ENCODE results near the gene NUTM1. TPM values are rescaled to one million over a fixed set of nuclear protein-coding genes. Genes with fewer than 3 reads are reported as not detected.

Gene NUTM1
- total RNA-seq, 4 donors from 2014 or later: not detected

DNA sequence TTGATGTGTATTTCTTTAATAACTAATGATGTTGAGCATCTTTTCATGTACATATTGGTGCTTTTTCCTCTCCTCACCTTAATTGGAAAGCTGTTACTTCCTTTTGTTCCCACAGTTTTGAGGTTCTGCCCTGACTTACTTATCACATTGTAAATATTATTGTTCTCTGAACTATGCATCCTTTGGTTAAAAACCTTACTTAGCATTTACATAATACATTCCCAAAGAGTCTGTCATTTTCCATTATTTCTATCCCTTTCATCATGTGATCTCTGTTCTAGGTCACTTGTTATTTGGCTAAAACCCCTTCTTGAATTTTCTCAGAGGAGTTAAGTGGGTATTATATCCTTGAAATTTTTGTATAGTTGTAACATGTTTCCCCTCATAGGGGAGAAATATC lies 38.5 kb upstream of the NUTM1 start:
- intact Hi-C loops (cut with DNase I; ENCODE audit: low total_unique reads): no loop called here
- Histone ChIP-seq H3K27ac (no peak overlapping the region), H3K4me1 (no peaks in the 10 kb centered on the region), H3K27me3 (no peaks in the 10 kb centered on the region), H3K9me3 (no peaks in the 10 kb centered on the region), H3K4me3 (no peak overlapping the region), H3K36me3 (no peaks in the 10 kb centered on the region)
- no peak for DNase-seq
- TF ChIP-seq POLR2AphosphoS5 (IDR thresholded peaks at IDR 0.05): no peak
- TF ChIP-seq, protein P1, sequence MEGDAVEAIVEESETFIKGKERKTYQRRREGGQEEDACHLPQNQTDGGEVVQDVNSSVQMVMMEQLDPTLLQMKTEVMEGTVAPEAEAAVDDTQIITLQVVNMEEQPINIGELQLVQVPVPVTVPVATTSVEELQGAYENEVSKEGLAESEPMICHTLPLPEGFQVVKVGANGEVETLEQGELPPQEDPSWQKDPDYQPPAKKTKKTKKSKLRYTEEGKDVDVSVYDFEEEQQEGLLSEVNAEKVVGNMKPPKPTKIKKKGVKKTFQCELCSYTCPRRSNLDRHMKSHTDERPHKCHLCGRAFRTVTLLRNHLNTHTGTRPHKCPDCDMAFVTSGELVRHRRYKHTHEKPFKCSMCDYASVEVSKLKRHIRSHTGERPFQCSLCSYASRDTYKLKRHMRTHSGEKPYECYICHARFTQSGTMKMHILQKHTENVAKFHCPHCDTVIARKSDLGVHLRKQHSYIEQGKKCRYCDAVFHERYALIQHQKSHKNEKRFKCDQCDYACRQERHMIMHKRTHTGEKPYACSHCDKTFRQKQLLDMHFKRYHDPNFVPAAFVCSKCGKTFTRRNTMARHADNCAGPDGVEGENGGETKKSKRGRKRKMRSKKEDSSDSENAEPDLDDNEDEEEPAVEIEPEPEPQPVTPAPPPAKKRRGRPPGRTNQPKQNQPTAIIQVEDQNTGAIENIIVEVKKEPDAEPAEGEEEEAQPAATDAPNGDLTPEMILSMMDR (IDR thresholded peaks at IDR 0.05): no peak
- no peak for TF ChIP-seq POLR2A (IDR thresholded peaks at IDR 0.05)
- no peak for TF ChIP-seq EP300 (IDR thresholded peaks at IDR 0.05; ENCODE audit: low read depth)
- in situ Hi-C loops (cut with MboI; ENCODE audit: low pct_ligation_motif_present in 1 of 4, low pct_unique_long_range_greater_than_20kb in 1 of 4, low sequenced_read_pairs in 3 of 4): no loop called here

DNA sequence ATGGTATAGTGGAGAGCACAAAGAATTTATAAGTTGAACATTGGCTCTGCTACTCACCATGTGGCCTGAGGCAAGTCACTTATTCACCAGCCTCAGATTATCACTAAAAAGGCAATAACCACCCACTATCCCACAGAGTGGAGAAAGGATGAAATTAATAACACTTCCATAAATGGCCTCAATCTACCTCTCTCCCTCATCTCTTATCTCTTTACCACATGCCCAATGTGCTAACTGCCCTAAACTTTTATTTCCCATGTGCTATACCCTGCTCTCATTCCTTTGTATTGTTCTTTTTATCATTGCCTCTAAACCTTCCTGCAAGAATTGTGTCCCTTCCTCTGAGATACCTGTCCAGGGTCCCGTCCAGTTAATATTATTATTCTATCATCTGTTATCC lies 31.6 kb upstream of the NUTM1 start:
- Histone ChIP-seq H3K27ac (no peak overlapping the region), H3K4me3 (no peak overlapping the region), H3K9me3 (no peaks in the 10 kb centered on the region), H3K27me3 (no peaks in the 10 kb centered on the region), H3K4me1 (peaks cover 0 to 5% (median 0%) of the 10 kb centered on the region in 4 donors), H3K36me3 (no peaks in the 10 kb centered on the region)
- TF ChIP-seq POLR2AphosphoS5 (IDR thresholded peaks at IDR 0.05) (no peak), EP300 (IDR thresholded peaks at IDR 0.05; ENCODE audit: low read depth) (no peak)
- DNase-seq: no peak
- intact Hi-C loops (cut with DNase I; ENCODE audit: low total_unique reads) (no loop called here), in situ Hi-C loops (cut with MboI; ENCODE audit: low pct_ligation_motif_present in 1 of 4, low pct_unique_long_range_greater_than_20kb in 1 of 4, low sequenced_read_pairs in 3 of 4) (no loop called here)
- WGBS, 2 donors (ENCODE audit: low coverage in 1 of 2): 87 to 100% methylated on average over 1 of the region's 1 CpG

DNA sequence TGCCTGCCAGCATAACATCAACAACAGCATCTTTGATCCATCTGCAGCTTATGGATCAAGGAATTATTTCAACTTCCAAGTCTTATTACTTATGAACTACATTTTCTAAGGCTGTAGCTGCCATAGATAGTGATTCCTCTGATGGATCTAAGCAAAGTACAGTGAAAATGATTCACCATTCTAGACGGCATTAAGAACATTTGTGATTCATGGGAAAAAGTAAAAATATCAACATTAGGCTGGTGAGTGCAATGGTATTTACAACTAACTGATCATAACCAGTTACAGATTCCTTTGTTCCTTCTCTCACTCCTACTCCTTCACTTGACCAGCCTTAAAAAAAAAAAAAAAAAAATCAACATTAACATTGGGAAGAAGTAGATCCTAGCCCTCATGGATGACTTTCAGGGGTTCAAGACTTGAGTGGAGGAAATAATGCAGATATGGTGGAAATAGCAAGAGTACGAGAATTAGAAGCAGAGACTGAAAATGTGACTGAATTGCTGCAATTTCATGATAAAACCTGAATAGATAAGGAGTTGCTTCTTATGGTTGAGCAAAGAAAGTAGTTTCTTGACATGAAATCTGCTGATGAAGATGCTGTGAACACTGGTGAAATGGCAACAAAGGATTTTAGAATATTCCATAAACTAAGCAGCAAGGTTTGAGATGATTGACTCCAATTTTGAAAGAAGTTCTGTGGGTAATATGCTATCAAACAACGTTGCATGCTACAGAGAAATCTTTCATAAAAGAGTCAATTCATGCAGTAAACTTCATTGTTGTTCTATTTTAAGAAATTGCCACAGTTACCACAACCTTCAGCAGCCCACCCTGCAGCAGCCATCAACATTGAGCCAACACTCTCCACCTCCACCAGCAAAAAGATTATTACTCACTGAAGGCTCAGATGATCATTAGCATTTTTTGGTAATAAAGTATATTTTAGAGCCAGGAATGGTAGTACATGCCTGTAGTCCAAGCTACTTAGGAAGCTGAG lies 28.3 kb upstream of the NUTM1 start:
- 78 to 84% methylated on average over 2 to 3 of the region's 3 CpGs for WGBS, 2 donors (ENCODE audit: low coverage in 1 of 2)
- no peaks in the 10 kb centered on the region for H3K36me3 ChIP-seq
- no peaks in the 10 kb centered on the region for H3K27me3 ChIP-seq
- no peaks in the 10 kb centered on the region for H3K9me3 ChIP-seq
- intact Hi-C loops (cut with DNase I; ENCODE audit: low total_unique reads) (no loop called here), in situ Hi-C loops (cut with MboI; ENCODE audit: low pct_ligation_motif_present in 1 of 4, low pct_unique_long_range_greater_than_20kb in 1 of 4, low sequenced_read_pairs in 3 of 4) (no loop called here)
- DNase-seq: no peak
- no peak for TF ChIP-seq POLR2A (IDR thresholded peaks at IDR 0.05)
- TF ChIP-seq POLR2AphosphoS5 (IDR thresholded peaks at IDR 0.05): no peak
- TF ChIP-seq, protein P1 (IDR thresholded peaks at IDR 0.05): no peak
- TF ChIP-seq EP300 (IDR thresholded peaks at IDR 0.05; ENCODE audit: low read depth): no peak
- no peak overlapping the region for H3K27ac ChIP-seq
- H3K4me1 ChIP-seq: peaks cover 0 to 28% (median 5%) of the 10 kb centered on the region in 4 donors
- H3K4me3 ChIP-seq: no peak overlapping the region

DNA sequence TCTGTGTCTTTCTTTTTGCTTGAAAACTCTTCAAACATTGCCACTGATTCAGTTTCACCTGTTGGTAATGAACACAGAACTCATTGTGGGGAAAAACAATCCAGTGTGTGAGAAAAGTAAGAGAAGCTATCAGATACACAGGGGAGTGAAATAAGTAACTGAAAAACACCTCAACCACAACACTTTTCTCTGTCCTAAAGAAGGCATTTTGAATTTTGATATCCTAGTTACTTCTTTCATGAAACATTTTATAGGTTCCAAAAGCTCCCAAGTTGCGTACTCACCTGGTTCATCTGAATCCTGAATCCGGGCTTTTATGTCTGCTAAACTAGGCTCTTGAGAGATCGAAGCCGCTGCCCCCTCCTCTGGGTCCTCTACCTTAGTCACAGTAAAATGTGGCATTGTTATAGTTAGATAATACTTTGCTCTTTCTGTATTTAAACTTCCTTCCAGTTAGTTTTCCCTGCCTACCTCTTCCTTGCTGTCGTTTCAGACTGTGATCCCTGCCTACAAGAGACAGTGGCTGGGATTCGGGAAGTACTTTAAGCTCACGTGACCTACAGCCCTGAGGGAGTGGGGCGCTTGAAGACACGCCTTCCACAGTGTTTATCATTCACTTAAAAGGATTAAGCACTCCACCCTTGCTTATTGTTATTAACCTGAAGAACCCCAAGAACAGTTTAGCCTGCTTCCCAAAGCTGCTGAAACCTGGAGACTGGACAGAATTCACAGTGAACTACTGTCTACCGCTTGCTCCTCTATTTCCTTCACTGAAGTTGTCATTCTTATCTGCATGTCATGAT lies 24.6 kb upstream of the NUTM1 start:
- Histone ChIP-seq H3K9me3 (no peaks in the 10 kb centered on the region), H3K4me1 (peaks cover 0 to 28% (median 5%) of the 10 kb centered on the region in 4 donors), H3K36me3 (no peaks in the 10 kb centered on the region), H3K27me3 (no peaks in the 10 kb centered on the region), H3K27ac (peak overlapping the region; percentile 65 to 83 (median 74)), H3K4me3 (peak overlapping the region; percentile 31 to 61 (median 42))
- DNase-seq: peak; percentile 80
- WGBS, 2 donors (ENCODE audit: low coverage in 1 of 2): 13 to 17% methylated on average over 4 to 10 of the region's 10 CpGs
- TF ChIP-seq, protein P1 (IDR thresholded peaks at IDR 0.05): no peak
- peak; percentile 84 for TF ChIP-seq POLR2A (IDR thresholded peaks at IDR 0.05)
- TF ChIP-seq EP300 (IDR thresholded peaks at IDR 0.05; ENCODE audit: low read depth): no peak
- TF ChIP-seq POLR2AphosphoS5 (IDR thresholded peaks at IDR 0.05): peak; percentile 89 to 95 (median 94)
- in situ Hi-C loops (cut with MboI; ENCODE audit: low pct_ligation_motif_present in 1 of 4, low pct_unique_long_range_greater_than_20kb in 1 of 4, low sequenced_read_pairs in 3 of 4) (no loop called here), intact Hi-C loops (cut with DNase I; ENCODE audit: low total_unique reads) (no loop called here)
